ENCODE measurements around the gene PSMA5. TPM values are rescaled to one million over a fixed set of nuclear protein-coding genes. Genes with fewer than 3 reads are reported as not detected.
A peak's percentile ranks its signal among the peaks of the same experiment; 100 is the strongest.
"Not testable (repeated sequence)": the region's sequence is repeated elsewhere in the genome, so short reads cannot be mapped to it uniquely, and the experiment has no call there.

Gene PSMA5
- total RNA-seq, 3 donors from 2014 or later, result 23.7 to 36.7 (median 28.8) TPM

- no peaks in the 10 kb centered on the region for H3K36me3 ChIP-seq
- peak overlapping the region; percentile 3 to 68 for H3K27ac ChIP-seq
- H3K4me3 ChIP-seq, result peak overlapping the region; percentile 54 to 85 (median 66)
- H3K9me3 ChIP-seq, result no peaks in the 10 kb centered on the region
- peaks cover 0 to 9% of the 10 kb centered on the region in 2 donors for H3K4me1 ChIP-seq
- intact Hi-C loops (cut with DNase I; ENCODE audit: low total_unique reads), result no loop called here
- H3K27me3 ChIP-seq, result no peaks in the 10 kb centered on the region
- TF ChIP-seq CTCF (IDR thresholded peaks at IDR 0.05) (no peak), POLR2A (IDR thresholded peaks at IDR 0.05) (no peak), POLR2AphosphoS5 (IDR thresholded peaks at IDR 0.05) (no peak)
- no peak for DNase-seq (ENCODE audit: low spot score in 2 of 2)
Observed at GRCh38 chr1:109395602-109396512, 30.4 kb downstream of the PSMA5 start.

- intact Hi-C loops (cut with DNase I; ENCODE audit: low total_unique reads); H3K36me3 ChIP-seq; DNase-seq (ENCODE audit: low spot score in 2 of 2); H3K4me3 ChIP-seq; H3K27me3 ChIP-seq; H3K9me3 ChIP-seq; H3K4me1 ChIP-seq: not testable (repeated sequence)
- peak overlapping the region in 1 of 2 donors; percentile 68 for H3K27ac ChIP-seq
Observed at GRCh38 chr1:109395282-109395599, 31.0 kb downstream of the PSMA5 start.

GRCh38 chr1:109394591-109395281 is 31.5 kb downstream of the PSMA5 start:
- TF ChIP-seq POLR2A (IDR thresholded peaks at IDR 0.05), result no peak
- no peak for TF ChIP-seq CTCF (IDR thresholded peaks at IDR 0.05)
- TF ChIP-seq POLR2AphosphoS5 (IDR thresholded peaks at IDR 0.05), result no peak
- Histone ChIP-seq H3K4me1 (peaks cover 0 to 9% of the 10 kb centered on the region in 2 donors), H3K4me3 (no peak overlapping the region), H3K36me3 (no peaks in the 10 kb centered on the region), H3K9me3 (no peaks in the 10 kb centered on the region), H3K27me3 (no peaks in the 10 kb centered on the region), H3K27ac (peak overlapping the region in 1 of 2 donors; percentile 85)
- DNase-seq (ENCODE audit: low spot score in 2 of 2), result no peak
- intact Hi-C loops (cut with DNase I; ENCODE audit: low total_unique reads), result no loop called here

- intact Hi-C loops (cut with DNase I; ENCODE audit: low total_unique reads), result no loop called here
- DNase-seq (ENCODE audit: low spot score in 2 of 2), result no peak
- no peak overlapping the region for H3K4me3 ChIP-seq
- peak overlapping the region; percentile 83 to 85 for H3K27ac ChIP-seq
- H3K36me3 ChIP-seq, result no peaks in the 10 kb centered on the region
- no peaks in the 10 kb centered on the region for H3K9me3 ChIP-seq
- H3K27me3 ChIP-seq, result no peaks in the 10 kb centered on the region
- TF ChIP-seq POLR2AphosphoS5 (IDR thresholded peaks at IDR 0.05) (no peak), CTCF (IDR thresholded peaks at IDR 0.05) (no peak), POLR2A (IDR thresholded peaks at IDR 0.05) (no peak)
- peaks cover 0 to 7% of the 10 kb centered on the region in 2 donors for H3K4me1 ChIP-seq
Observed at GRCh38 chr1:109393617-109394233, 32.5 kb downstream of the PSMA5 start.

GRCh38 chr1:109392788-109393616 is 33.2 kb downstream of the PSMA5 start:
- Histone ChIP-seq H3K4me3 (peak overlapping the region in 2 of 3 donors; percentile 10 to 33), H3K9me3 (no peaks in the 10 kb centered on the region), H3K4me1 (no peaks in the 10 kb centered on the region), H3K27ac (peak overlapping the region; percentile 83 to 85), H3K27me3 (no peaks in the 10 kb centered on the region), H3K36me3 (no peaks in the 10 kb centered on the region)
- TF ChIP-seq CTCF (IDR thresholded peaks at IDR 0.05) (no peak), POLR2AphosphoS5 (IDR thresholded peaks at IDR 0.05) (peak in 1 of 3 donors; percentile 20), POLR2A (IDR thresholded peaks at IDR 0.05) (no peak)
- peak in 1 of 2 donors; percentile 56 for DNase-seq (ENCODE audit: low spot score in 2 of 2)
- intact Hi-C loops (cut with DNase I; ENCODE audit: low total_unique reads), result no loop called here

All from breast epithelium (tissue), 4 donors.